AG09319 (cell line): ENCODE data around the gene MAP3K9.
"Not testable (repeated sequence)": the region's sequence is repeated elsewhere in the genome, so short reads cannot be mapped to it uniquely, and the experiment has no call there.

Source experiments
- DNase-seq: peaks from one replicate; pipeline ENCODE4 v3.0.0-alpha.2; 2010; ENCODE audit warnings: low read depth; ENCODE audit errors: extremely low read depth
- TF ChIP-seq, protein P1 (sequence below): IDR thresholded peaks from 2 replicates; pipeline ENCODE4 v1.5.1; 2011; ENCODE audit warnings: low read depth, mild to moderate bottlenecking, inconsistent platforms, low read length, moderate library complexity

Gene MAP3K9

DNA sequence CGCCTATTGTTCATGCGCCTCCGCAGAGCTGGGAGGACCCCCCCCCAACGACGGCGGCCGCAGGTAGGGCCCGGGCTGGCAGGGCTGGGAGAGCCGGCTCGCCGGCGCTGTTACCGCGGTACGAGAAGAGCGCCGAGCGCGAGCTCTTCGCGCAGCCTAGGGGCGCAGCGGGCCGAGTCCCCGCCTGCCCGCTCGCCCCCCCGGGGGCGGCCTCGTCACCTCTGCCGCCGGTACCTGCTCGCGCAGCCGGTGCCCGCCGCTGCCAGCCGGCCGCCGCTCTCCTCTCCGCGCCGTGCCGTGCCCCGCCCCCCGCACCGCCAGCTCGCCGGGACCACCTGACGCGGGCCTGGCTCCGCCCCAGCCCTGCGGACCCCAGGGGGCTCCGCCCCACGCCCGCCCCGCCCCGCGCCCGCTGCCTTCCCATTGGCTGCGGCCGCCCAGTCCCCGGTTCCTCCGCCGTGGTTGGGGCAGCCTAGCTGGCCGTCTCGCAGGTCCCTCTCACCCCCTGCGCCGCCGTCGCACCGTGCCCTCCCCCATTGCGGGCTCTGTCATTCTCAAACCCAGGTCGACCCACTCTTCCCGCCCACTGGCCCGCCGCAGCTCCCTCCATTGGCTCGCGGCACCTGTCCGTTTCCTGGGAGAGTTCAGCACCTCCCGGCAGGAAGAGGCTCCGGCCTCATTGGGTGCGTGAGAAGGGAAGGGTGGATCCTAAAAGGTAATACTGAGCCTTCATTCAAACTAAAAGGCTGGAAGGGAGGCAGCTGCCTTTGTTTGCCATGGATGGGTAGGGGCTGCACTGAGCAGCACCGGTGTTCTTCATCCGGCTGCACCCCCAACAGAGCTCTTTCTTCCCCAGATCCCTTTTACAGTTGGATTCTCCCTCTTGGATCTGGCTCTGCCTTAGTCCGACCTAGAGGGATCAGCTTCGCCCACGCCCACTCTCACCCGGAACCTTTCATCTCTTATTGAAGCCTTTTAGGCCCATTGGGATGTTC lies at the start of gene MAP3K9:
Gene MAP3K9, minus strand, starts transcription at position 289 of the 995 bp plus-strand sequence. CDS start 342 bp downstream, outside the sequence.
- TF ChIP-seq, protein P1, sequence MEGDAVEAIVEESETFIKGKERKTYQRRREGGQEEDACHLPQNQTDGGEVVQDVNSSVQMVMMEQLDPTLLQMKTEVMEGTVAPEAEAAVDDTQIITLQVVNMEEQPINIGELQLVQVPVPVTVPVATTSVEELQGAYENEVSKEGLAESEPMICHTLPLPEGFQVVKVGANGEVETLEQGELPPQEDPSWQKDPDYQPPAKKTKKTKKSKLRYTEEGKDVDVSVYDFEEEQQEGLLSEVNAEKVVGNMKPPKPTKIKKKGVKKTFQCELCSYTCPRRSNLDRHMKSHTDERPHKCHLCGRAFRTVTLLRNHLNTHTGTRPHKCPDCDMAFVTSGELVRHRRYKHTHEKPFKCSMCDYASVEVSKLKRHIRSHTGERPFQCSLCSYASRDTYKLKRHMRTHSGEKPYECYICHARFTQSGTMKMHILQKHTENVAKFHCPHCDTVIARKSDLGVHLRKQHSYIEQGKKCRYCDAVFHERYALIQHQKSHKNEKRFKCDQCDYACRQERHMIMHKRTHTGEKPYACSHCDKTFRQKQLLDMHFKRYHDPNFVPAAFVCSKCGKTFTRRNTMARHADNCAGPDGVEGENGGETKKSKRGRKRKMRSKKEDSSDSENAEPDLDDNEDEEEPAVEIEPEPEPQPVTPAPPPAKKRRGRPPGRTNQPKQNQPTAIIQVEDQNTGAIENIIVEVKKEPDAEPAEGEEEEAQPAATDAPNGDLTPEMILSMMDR = no peak
- no peak for DNase-seq

DNA sequence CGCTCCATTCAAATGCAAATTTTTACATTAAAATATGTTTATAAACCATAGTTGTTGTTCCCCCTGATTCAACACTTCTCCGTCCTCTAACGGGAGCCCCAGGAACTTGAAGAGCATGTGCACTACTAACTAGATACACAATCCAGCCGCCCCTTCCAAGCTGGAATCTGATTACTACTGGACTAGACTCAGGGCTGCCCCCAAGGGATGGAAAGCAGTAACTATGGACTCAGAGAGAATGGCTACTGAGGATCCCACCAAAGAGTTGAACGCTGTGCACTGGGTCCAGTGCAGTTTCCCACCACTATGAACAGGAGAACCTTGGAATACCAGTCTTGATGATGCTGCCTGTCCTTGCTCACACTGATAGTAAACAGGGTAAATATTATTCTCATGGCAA lies 49.3 kb upstream of the MAP3K9 start:
- DNase-seq = no peak
- TF ChIP-seq, protein P1 = no peak

DNA sequence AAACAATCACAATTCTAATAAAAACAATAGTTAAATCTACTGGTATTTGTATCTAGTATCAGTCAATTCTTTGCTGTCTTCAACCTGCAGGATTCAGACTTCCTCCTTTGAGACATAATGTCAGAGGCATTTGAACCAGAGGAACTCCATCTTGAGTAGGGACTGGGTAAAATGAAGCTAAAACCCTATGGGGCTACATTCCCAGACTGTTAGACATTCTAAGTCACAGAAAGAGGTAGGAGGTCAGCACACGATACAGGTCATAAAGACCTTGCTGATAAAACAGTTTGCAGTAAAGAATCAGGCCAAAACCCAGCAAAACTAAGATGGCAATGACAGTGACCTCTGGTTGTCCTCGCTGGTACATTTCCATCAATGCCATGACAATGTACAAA lies 48.2 kb upstream of the MAP3K9 start:
- TF ChIP-seq, protein P1 = no peak
- DNase-seq = no peak

DNA sequence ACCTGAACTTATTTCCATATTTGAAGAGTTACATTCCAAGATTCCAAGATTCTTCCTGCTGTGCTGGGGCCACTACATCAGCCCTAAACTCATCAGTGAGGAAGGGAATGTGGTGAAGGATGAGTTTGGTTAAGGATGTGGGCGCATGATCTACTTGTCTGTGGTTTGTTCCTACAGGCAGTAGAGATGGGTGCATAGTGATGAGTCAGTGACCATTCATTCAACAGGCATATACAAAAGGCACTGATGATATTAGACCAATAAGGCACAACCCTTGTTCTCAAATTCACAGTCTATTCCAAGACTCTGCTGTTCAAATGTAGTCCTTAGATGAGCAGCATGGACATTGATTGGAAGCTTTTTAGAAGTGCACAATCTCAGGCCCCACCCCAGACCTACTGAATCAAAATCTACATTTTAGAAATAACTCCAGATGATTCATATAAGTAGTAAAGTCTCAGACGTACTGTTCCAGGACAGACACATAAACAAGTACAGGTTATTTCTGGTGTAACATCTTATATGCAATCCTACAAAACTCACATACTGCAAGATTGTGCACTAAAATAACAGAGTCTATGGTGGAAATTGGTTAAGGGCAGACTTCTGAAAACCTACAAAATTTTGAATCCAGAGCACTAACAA lies 47.7 kb upstream of the MAP3K9 start:
- DNase-seq = no peak
- TF ChIP-seq, protein P1 = no peak

DNA sequence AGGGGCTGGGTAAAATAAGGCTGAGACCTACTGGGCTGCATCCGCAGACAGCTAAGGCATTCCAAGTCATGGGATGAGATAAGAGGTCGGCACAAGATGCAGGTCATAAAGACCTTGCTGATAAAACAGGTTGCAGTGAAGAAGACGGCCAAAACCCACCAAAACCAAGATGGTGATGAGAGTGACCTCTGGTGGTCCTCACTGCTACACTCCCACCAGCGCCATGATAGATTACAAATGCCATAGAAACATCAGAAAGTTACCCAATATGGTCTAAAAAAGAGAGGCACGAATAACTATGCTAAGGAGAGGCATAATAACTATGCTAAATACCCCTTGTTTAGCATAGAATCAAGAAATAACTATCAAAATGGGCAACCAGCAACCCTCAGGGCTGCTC lies 46.2 kb upstream of the MAP3K9 start:
- TF ChIP-seq, protein P1 = no peak
- DNase-seq = no peak

DNA sequence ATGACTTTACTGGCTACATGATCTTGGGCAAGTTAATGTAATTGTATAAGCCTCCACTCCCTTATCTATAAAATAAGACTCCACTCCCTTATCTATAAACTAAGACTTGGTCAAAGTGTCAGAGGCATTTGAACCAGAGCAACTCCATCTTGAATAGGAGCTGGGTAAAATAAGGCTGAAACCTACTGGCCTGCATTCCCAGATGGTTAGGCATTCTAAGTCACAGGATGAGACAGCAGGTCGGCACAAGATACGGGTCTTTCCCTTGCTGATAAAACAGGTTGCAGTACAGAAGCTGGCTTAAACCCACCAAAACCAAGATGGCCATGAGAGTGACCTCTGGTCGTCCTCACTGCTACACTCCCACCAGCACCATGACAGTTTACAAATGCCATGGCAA lies 44.3 kb upstream of the MAP3K9 start:
- not testable (repeated sequence) for DNase-seq

DNA sequence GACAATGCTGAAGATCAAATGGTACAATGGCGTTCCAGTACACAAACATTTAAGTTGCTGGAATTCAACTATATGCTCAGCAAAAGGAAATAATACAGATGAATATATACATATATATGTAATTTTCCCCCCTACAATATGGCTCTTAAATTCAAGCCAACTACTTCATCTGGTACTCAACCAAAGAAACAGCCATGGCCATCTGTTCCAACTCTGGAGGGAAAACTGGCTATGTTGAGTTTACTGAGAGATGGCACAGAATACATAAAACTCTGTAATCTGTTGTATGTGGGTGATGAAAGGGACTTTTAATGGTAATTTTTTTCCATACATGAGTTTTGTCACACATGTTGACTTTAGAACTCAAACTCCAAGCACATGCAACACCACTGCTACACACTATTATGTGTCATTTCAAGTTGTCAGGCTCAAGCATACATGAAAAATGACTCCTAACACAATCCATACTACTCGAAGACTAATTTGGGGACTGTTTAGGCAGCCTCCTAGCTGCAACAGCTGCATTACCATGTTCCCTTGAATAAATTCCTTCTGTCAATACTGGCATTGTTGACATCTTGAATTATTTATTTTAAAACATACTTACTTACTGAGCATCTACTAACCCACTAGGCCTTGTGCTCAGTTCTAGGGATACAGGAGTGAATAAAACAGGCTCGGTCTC lies 38.2 kb upstream of the MAP3K9 start:
- no peak for DNase-seq
- TF ChIP-seq, protein P1 = no peak
